Measurements from ENCODE around the gene DNAJC3. TPM values are rescaled to one million over a fixed set of nuclear protein-coding genes. Genes with fewer than 3 reads are reported as not detected.

DNAJC3 gene
- total and polyA plus RNA-seq, 4 donors, result 32.0 to 121 (median 37.1) TPM

DNA sequence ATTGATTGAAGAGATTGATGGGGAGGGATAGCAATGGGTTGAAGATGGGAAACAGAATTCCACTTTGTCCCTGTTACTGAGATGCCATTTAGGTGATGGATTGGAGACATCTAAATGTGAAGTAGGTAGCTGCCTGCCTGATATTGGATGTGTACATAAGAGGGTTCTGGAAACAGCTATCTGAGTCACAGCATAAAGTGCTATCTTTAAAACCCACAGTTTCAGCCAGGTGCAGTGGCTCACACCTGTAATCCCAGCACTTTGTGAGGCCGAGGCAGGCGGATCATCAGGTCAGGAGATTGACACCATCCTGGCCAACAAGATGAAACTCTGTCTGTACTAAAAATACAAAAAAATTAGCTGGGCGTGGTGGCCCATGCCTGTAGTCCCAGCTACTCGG is 72.6 kb downstream of the DNAJC3 start:
- Histone ChIP-seq H3K27ac (ENCODE audit: low read depth in 1 of 2, low read length in 2 of 2) (no peak overlapping the region), H3K27me3 (ENCODE audit: control insufficient read depth in 4 of 4, insufficient read depth in 4 of 4, low read length in 3 of 4) (no peaks in the 10 kb centered on the region), H3K36me3 (ENCODE audit: control insufficient read depth in 4 of 4, insufficient read depth in 3 of 4, low read depth in 1 of 4, low read length in 3 of 4) (no peaks in the 10 kb centered on the region), H3K4me1 (ENCODE audit: control insufficient read depth in 4 of 4, insufficient read depth in 4 of 4, low read length in 3 of 4) (peaks cover 0 to 2% (median 0%) of the 10 kb centered on the region in 4 donors), H3K9me3 (ENCODE audit: control insufficient read depth in 4 of 4, low read length in 3 of 4) (no peaks in the 10 kb centered on the region), H3K9ac (ENCODE audit: low read depth in 1 of 2, low read length in 2 of 2) (no peak overlapping the region), H3K4me3 (ENCODE audit: low read depth in 1 of 3, low read length in 3 of 3) (no peak overlapping the region)
- WGBS, result 97% methylated on average over 4 of the region's 4 CpGs
- no peak for DNase-seq (ENCODE audit: low spot score)
- no peak for TF ChIP-seq JUND (IDR thresholded peaks at IDR 0.05)

DNA sequence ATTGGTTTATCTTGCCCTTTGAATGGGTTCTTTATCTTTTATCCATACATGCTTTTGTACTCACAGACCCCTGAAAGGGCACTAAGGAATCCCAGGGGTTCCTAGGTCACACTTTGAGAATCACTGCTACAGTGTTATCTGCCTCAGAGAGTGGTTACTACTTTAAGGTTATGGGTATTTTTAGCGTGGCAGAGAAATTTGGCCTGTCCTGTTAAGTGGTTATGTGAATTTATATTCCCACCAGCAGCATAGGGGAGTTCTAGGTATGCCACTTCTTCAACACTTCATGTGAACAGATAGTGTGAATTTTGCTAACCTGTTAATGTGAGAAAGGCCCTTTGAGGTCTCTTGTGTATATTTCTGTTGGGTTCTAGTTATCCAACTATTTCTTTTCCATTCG is 75.7 kb downstream of the DNAJC3 start:
- no peak for TF ChIP-seq JUND (IDR thresholded peaks at IDR 0.05)
- no peak for TF ChIP-seq FOXA2 (IDR thresholded peaks at IDR 0.05)
- TF ChIP-seq RXRA (IDR thresholded peaks at IDR 0.05), result no peak
- TF ChIP-seq, protein P1, sequence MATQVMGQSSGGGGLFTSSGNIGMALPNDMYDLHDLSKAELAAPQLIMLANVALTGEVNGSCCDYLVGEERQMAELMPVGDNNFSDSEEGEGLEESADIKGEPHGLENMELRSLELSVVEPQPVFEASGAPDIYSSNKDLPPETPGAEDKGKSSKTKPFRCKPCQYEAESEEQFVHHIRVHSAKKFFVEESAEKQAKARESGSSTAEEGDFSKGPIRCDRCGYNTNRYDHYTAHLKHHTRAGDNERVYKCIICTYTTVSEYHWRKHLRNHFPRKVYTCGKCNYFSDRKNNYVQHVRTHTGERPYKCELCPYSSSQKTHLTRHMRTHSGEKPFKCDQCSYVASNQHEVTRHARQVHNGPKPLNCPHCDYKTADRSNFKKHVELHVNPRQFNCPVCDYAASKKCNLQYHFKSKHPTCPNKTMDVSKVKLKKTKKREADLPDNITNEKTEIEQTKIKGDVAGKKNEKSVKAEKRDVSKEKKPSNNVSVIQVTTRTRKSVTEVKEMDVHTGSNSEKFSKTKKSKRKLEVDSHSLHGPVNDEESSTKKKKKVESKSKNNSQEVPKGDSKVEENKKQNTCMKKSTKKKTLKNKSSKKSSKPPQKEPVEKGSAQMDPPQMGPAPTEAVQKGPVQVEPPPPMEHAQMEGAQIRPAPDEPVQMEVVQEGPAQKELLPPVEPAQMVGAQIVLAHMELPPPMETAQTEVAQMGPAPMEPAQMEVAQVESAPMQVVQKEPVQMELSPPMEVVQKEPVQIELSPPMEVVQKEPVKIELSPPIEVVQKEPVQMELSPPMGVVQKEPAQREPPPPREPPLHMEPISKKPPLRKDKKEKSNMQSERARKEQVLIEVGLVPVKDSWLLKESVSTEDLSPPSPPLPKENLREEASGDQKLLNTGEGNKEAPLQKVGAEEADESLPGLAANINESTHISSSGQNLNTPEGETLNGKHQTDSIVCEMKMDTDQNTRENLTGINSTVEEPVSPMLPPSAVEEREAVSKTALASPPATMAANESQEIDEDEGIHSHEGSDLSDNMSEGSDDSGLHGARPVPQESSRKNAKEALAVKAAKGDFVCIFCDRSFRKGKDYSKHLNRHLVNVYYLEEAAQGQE (IDR thresholded peaks at IDR 0.05), result no peak
- TF ChIP-seq HNF4A (conservative IDR thresholded peaks at IDR 0.05), result no peak
- TF ChIP-seq, protein P2, sequence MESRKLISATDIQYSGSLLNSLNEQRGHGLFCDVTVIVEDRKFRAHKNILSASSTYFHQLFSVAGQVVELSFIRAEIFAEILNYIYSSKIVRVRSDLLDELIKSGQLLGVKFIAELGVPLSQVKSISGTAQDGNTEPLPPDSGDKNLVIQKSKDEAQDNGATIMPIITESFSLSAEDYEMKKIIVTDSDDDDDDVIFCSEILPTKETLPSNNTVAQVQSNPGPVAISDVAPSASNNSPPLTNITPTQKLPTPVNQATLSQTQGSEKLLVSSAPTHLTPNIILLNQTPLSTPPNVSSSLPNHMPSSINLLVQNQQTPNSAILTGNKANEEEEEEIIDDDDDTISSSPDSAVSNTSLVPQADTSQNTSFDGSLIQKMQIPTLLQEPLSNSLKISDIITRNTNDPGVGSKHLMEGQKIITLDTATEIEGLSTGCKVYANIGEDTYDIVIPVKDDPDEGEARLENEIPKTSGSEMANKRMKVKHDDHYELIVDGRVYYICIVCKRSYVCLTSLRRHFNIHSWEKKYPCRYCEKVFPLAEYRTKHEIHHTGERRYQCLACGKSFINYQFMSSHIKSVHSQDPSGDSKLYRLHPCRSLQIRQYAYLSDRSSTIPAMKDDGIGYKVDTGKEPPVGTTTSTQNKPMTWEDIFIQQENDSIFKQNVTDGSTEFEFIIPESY (IDR thresholded peaks at IDR 0.05), result no peak
- no peak for TF ChIP-seq YY1 (IDR thresholded peaks at IDR 0.05)
- TF ChIP-seq, protein P3, sequence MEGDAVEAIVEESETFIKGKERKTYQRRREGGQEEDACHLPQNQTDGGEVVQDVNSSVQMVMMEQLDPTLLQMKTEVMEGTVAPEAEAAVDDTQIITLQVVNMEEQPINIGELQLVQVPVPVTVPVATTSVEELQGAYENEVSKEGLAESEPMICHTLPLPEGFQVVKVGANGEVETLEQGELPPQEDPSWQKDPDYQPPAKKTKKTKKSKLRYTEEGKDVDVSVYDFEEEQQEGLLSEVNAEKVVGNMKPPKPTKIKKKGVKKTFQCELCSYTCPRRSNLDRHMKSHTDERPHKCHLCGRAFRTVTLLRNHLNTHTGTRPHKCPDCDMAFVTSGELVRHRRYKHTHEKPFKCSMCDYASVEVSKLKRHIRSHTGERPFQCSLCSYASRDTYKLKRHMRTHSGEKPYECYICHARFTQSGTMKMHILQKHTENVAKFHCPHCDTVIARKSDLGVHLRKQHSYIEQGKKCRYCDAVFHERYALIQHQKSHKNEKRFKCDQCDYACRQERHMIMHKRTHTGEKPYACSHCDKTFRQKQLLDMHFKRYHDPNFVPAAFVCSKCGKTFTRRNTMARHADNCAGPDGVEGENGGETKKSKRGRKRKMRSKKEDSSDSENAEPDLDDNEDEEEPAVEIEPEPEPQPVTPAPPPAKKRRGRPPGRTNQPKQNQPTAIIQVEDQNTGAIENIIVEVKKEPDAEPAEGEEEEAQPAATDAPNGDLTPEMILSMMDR (IDR thresholded peaks at IDR 0.05; ENCODE audit: low read depth, low read length, missing input control), result no peak
- TF ChIP-seq SP1 (IDR thresholded peaks at IDR 0.05), result no peak
- TF ChIP-seq, protein P4, sequence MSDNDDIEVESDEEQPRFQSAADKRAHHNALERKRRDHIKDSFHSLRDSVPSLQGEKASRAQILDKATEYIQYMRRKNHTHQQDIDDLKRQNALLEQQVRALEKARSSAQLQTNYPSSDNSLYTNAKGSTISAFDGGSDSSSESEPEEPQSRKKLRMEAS (IDR thresholded peaks at IDR 0.05), result no peak
- TF ChIP-seq, protein P5, sequence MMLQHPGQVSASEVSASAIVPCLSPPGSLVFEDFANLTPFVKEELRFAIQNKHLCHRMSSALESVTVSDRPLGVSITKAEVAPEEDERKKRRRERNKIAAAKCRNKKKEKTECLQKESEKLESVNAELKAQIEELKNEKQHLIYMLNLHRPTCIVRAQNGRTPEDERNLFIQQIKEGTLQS (IDR thresholded peaks at IDR 0.05), result no peak
- no peak overlapping the region for H3K27ac ChIP-seq (ENCODE audit: low read depth in 1 of 2, low read length in 2 of 2)
- H3K9me3 ChIP-seq (ENCODE audit: control insufficient read depth in 4 of 4, low read length in 3 of 4), result no peaks in the 10 kb centered on the region
- H3K4me3 ChIP-seq (ENCODE audit: low read depth in 1 of 3, low read length in 3 of 3), result no peak overlapping the region
- no peak overlapping the region for H3K9ac ChIP-seq (ENCODE audit: low read depth in 1 of 2, low read length in 2 of 2)
- H3K4me1 ChIP-seq (ENCODE audit: control insufficient read depth in 4 of 4, insufficient read depth in 4 of 4, low read length in 3 of 4), result peaks cover 0 to 2% (median 0%) of the 10 kb centered on the region in 4 donors
- DNase-seq (ENCODE audit: low spot score), result no peak
- peaks cover 0 to 2% (median 0%) of the 10 kb centered on the region in 4 donors for H3K36me3 ChIP-seq (ENCODE audit: control insufficient read depth in 4 of 4, insufficient read depth in 3 of 4, low read depth in 1 of 4, low read length in 3 of 4)
- 89% methylated on average over 2 of the region's 2 CpGs for WGBS
- H3K27me3 ChIP-seq (ENCODE audit: control insufficient read depth in 4 of 4, insufficient read depth in 4 of 4, low read length in 3 of 4), result no peaks in the 10 kb centered on the region

Data from liver (tissue), 9 donors.